ENCODE data around the gene MORC2. TPM values are rescaled to one million over a fixed set of nuclear protein-coding genes. Genes with fewer than 3 reads are reported as not detected.

Gene MORC2
- total and polyA plus RNA-seq, 2 of the 13 experiments (the other 11 are each of a cell fraction or from before 2014, with no cell fraction given), result 11.9 to 18.3 TPM

- no peak; the same call in 1 of the 2 replicates for TF ChIP-seq NR2C2 (CRISPR knock-in tag; IDR thresholded peaks at IDR 0.05; ENCODE audit: borderline replicate concordance)
- no peak for TF ChIP-seq ZBTB14 (CRISPR knock-in tag; IDR thresholded peaks at IDR 0.05)
- 0 out of 2 replicates have a peak, but pooled peaks have one; percentile 29 for TF ChIP-seq ZNF362 (CRISPR knock-in tag; IDR thresholded peaks at IDR 0.05; ENCODE audit: borderline replicate concordance)
- no peak for TF ChIP-seq ZNF800 (CRISPR knock-in tag; IDR thresholded peaks at IDR 0.05)
- no peak for TF ChIP-seq HDAC6 (IDR thresholded peaks at IDR 0.05; ENCODE audit: low read depth, low read length)
- TF ChIP-seq, protein P1, sequence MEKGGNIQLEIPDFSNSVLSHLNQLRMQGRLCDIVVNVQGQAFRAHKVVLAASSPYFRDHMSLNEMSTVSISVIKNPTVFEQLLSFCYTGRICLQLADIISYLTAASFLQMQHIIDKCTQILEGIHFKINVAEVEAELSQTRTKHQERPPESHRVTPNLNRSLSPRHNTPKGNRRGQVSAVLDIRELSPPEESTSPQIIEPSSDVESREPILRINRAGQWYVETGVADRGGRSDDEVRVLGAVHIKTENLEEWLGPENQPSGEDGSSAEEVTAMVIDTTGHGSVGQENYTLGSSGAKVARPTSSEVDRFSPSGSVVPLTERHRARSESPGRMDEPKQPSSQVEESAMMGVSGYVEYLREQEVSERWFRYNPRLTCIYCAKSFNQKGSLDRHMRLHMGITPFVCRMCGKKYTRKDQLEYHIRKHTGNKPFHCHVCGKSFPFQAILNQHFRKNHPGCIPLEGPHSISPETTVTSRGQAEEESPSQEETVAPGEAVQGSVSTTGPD (CRISPR knock-in tag; IDR thresholded peaks at IDR 0.05), result no peak
- TF ChIP-seq ZNF484 (CRISPR knock-in tag; IDR thresholded peaks at IDR 0.05; ENCODE audit: borderline replicate concordance, low read depth), result no peak
- peak; percentile 20; the same call in 1 of the 2 replicates for TF ChIP-seq ZNF281 (CRISPR knock-in tag; IDR thresholded peaks at IDR 0.05; ENCODE audit: borderline replicate concordance)
- TF ChIP-seq PRDM15 (CRISPR knock-in tag; IDR thresholded peaks at IDR 0.05), result no peak
- no peak for TF ChIP-seq ZZZ3 (CRISPR knock-in tag; IDR thresholded peaks at IDR 0.05; ENCODE audit: borderline replicate concordance)
- TF ChIP-seq CHD2 (IDR thresholded peaks at IDR 0.05; ENCODE audit: low read depth, low read length), result no peak
- no peak for TF ChIP-seq NPAS2 (CRISPR knock-in tag; IDR thresholded peaks at IDR 0.05; ENCODE audit: borderline replicate concordance)
- TF ChIP-seq RFX3 (CRISPR knock-in tag; IDR thresholded peaks at IDR 0.05), result no peak
- peak; percentile 59 for TF ChIP-seq ZFY (CRISPR knock-in tag; IDR thresholded peaks at IDR 0.05)
- TF ChIP-seq ZNF292 (CRISPR knock-in tag; IDR thresholded peaks at IDR 0.05; ENCODE audit: borderline replicate concordance, low read depth), result peak; percentile 52; the same call in 1 of the 2 replicates
Measured at GRCh38 chr22:30881361-30882183, 87.0 kb downstream of the MORC2 start (continued).

All from HepG2 (cell line).